ENCODE measurements around the gene PLEKHM2.
A peak's percentile ranks its signal among the peaks of the same experiment; 100 is the strongest.
"Not testable (repeated sequence)": the region's sequence is repeated elsewhere in the genome, so short reads cannot be mapped to it uniquely, and the experiment has no call there.

The PLEKHM2 gene

GRCh38 chr1:15684042-15684461 is at the start of gene PLEKHM2:
Gene PLEKHM2 (plus strand): TSS chr1:15684320. CDS start chr1:15684559, 239 bp downstream.
- no peaks in the 10 kb centered on the region for H3K9me3 ChIP-seq (ENCODE audit: control insufficient read depth, low read length)
- H3K4me3 ChIP-seq (ENCODE audit: low read length), result peak within 1 kb of the TSS; percentile 74
- peak within 1 kb of the TSS; percentile 100 for H3K9ac ChIP-seq (ENCODE audit: low read length)
- peaks cover 26% of the 10 kb centered on the region for H3K4me1 ChIP-seq (ENCODE audit: control insufficient read depth, insufficient read depth, low read length)
- no peaks in the 10 kb centered on the region for H3K27me3 ChIP-seq (ENCODE audit: control insufficient read depth, insufficient read depth, low read length)
- H3K36me3 ChIP-seq (ENCODE audit: control insufficient read depth, insufficient read depth, low read length), result no peaks in the 10 kb centered on the region

GRCh38 chr1:15636436-15636835 is 47.7 kb upstream of the PLEKHM2 start:
- Histone ChIP-seq H3K4me3 (ENCODE audit: low read length) (no peak overlapping the region), H3K4me1 (ENCODE audit: control insufficient read depth, insufficient read depth, low read length) (no peaks in the 10 kb centered on the region), H3K36me3 (ENCODE audit: control insufficient read depth, insufficient read depth, low read length) (peaks cover 9% of the 10 kb centered on the region), H3K9ac (ENCODE audit: low read length) (no peak overlapping the region), H3K27me3 (ENCODE audit: control insufficient read depth, insufficient read depth, low read length) (no peaks in the 10 kb centered on the region), H3K9me3 (ENCODE audit: control insufficient read depth, low read length) (no peaks in the 10 kb centered on the region)

GRCh38 chr1:15637826-15638225 is 46.3 kb upstream of the PLEKHM2 start:
- Histone ChIP-seq H3K9me3 (ENCODE audit: control insufficient read depth, low read length) (no peaks in the 10 kb centered on the region), H3K4me1 (ENCODE audit: control insufficient read depth, insufficient read depth, low read length) (no peaks in the 10 kb centered on the region), H3K4me3 (ENCODE audit: low read length) (no peak overlapping the region), H3K27me3 (ENCODE audit: control insufficient read depth, insufficient read depth, low read length) (no peaks in the 10 kb centered on the region), H3K9ac (ENCODE audit: low read length) (no peak overlapping the region), H3K36me3 (ENCODE audit: control insufficient read depth, insufficient read depth, low read length) (peaks cover 9% of the 10 kb centered on the region)

- H3K4me1 ChIP-seq (ENCODE audit: control insufficient read depth, insufficient read depth, low read length), result no peaks in the 10 kb centered on the region
- no peaks in the 10 kb centered on the region for H3K36me3 ChIP-seq (ENCODE audit: control insufficient read depth, insufficient read depth, low read length)
- no peak overlapping the region for H3K4me3 ChIP-seq (ENCODE audit: low read length)
- H3K27me3 ChIP-seq (ENCODE audit: control insufficient read depth, insufficient read depth, low read length), result no peaks in the 10 kb centered on the region
- H3K9me3 ChIP-seq (ENCODE audit: control insufficient read depth, low read length), result no peaks in the 10 kb centered on the region
- no peak overlapping the region for H3K9ac ChIP-seq (ENCODE audit: low read length)
Measured at GRCh38 chr1:15639262-15639661, 44.9 kb upstream of the PLEKHM2 start.

GRCh38 chr1:15639931-15640330 is 44.2 kb upstream of the PLEKHM2 start:
- no peak overlapping the region for H3K9ac ChIP-seq (ENCODE audit: low read length)
- H3K36me3 ChIP-seq (ENCODE audit: control insufficient read depth, insufficient read depth, low read length), result no peaks in the 10 kb centered on the region

GRCh38 chr1:15640667-15641066 is 43.5 kb upstream of the PLEKHM2 start:
- Histone ChIP-seq H3K4me3 (ENCODE audit: low read length) (no peak overlapping the region), H3K9ac (ENCODE audit: low read length) (no peak overlapping the region), H3K4me1 (ENCODE audit: control insufficient read depth, insufficient read depth, low read length) (no peaks in the 10 kb centered on the region), H3K9me3 (ENCODE audit: control insufficient read depth, low read length) (no peaks in the 10 kb centered on the region), H3K36me3 (ENCODE audit: control insufficient read depth, insufficient read depth, low read length) (no peaks in the 10 kb centered on the region), H3K27me3 (ENCODE audit: control insufficient read depth, insufficient read depth, low read length) (no peaks in the 10 kb centered on the region)

More at GRCh38 chr1:15639931-15640330, 44.2 kb upstream of the PLEKHM2 start:
- H3K4me3 ChIP-seq (ENCODE audit: low read length), result no peak overlapping the region
- no peaks in the 10 kb centered on the region for H3K9me3 ChIP-seq (ENCODE audit: control insufficient read depth, low read length)
- H3K4me1 ChIP-seq (ENCODE audit: control insufficient read depth, insufficient read depth, low read length), result no peaks in the 10 kb centered on the region
- H3K27me3 ChIP-seq (ENCODE audit: control insufficient read depth, insufficient read depth, low read length), result no peaks in the 10 kb centered on the region

- Histone ChIP-seq H3K27me3 (ENCODE audit: control insufficient read depth, insufficient read depth, low read length) (no peaks in the 10 kb centered on the region), H3K36me3 (ENCODE audit: control insufficient read depth, insufficient read depth, low read length) (no peaks in the 10 kb centered on the region), H3K4me3 (ENCODE audit: low read length) (no peak overlapping the region), H3K9ac (ENCODE audit: low read length) (no peak overlapping the region), H3K4me1 (ENCODE audit: control insufficient read depth, insufficient read depth, low read length) (no peaks in the 10 kb centered on the region), H3K9me3 (ENCODE audit: control insufficient read depth, low read length) (no peaks in the 10 kb centered on the region)
Measured at GRCh38 chr1:15649937-15650336, 34.2 kb upstream of the PLEKHM2 start.

GRCh38 chr1:15650433-15650832 is 33.7 kb upstream of the PLEKHM2 start:
- no peak overlapping the region for H3K4me3 ChIP-seq (ENCODE audit: low read length)

GRCh38 chr1:15652130-15652529 is 32.0 kb upstream of the PLEKHM2 start:
- H3K4me1 ChIP-seq (ENCODE audit: control insufficient read depth, insufficient read depth, low read length); H3K27me3 ChIP-seq (ENCODE audit: control insufficient read depth, insufficient read depth, low read length); H3K36me3 ChIP-seq (ENCODE audit: control insufficient read depth, insufficient read depth, low read length); H3K9ac ChIP-seq (ENCODE audit: low read length); H3K4me3 ChIP-seq (ENCODE audit: low read length); H3K9me3 ChIP-seq (ENCODE audit: control insufficient read depth, low read length): not testable (repeated sequence)

More at GRCh38 chr1:15650433-15650832, 33.7 kb upstream of the PLEKHM2 start:
- no peaks in the 10 kb centered on the region for H3K9me3 ChIP-seq (ENCODE audit: control insufficient read depth, low read length)
- no peak overlapping the region for H3K9ac ChIP-seq (ENCODE audit: low read length)
- no peaks in the 10 kb centered on the region for H3K4me1 ChIP-seq (ENCODE audit: control insufficient read depth, insufficient read depth, low read length)
- no peaks in the 10 kb centered on the region for H3K27me3 ChIP-seq (ENCODE audit: control insufficient read depth, insufficient read depth, low read length)
- no peaks in the 10 kb centered on the region for H3K36me3 ChIP-seq (ENCODE audit: control insufficient read depth, insufficient read depth, low read length)

GRCh38 chr1:15654091-15654690 is 29.9 kb upstream of the PLEKHM2 start:
- Histone ChIP-seq H3K9ac (ENCODE audit: low read length) (no peak overlapping the region), H3K4me1 (ENCODE audit: control insufficient read depth, insufficient read depth, low read length) (no peaks in the 10 kb centered on the region), H3K4me3 (ENCODE audit: low read length) (no peak overlapping the region), H3K27me3 (ENCODE audit: control insufficient read depth, insufficient read depth, low read length) (no peaks in the 10 kb centered on the region), H3K36me3 (ENCODE audit: control insufficient read depth, insufficient read depth, low read length) (no peaks in the 10 kb centered on the region), H3K9me3 (ENCODE audit: control insufficient read depth, low read length) (no peaks in the 10 kb centered on the region)

- no peak overlapping the region for H3K4me3 ChIP-seq (ENCODE audit: low read length)
- H3K4me1 ChIP-seq (ENCODE audit: control insufficient read depth, insufficient read depth, low read length), result no peaks in the 10 kb centered on the region
- H3K27me3 ChIP-seq (ENCODE audit: control insufficient read depth, insufficient read depth, low read length), result no peaks in the 10 kb centered on the region
- no peak overlapping the region for H3K9ac ChIP-seq (ENCODE audit: low read length)
- no peaks in the 10 kb centered on the region for H3K9me3 ChIP-seq (ENCODE audit: control insufficient read depth, low read length)
- no peaks in the 10 kb centered on the region for H3K36me3 ChIP-seq (ENCODE audit: control insufficient read depth, insufficient read depth, low read length)
Measured at GRCh38 chr1:15656464-15656863, 27.7 kb upstream of the PLEKHM2 start.

GRCh38 chr1:15657021-15657420 is 27.1 kb upstream of the PLEKHM2 start:
- Histone ChIP-seq H3K4me1 (ENCODE audit: control insufficient read depth, insufficient read depth, low read length) (no peaks in the 10 kb centered on the region), H3K4me3 (ENCODE audit: low read length) (no peak overlapping the region), H3K9me3 (ENCODE audit: control insufficient read depth, low read length) (no peaks in the 10 kb centered on the region), H3K27me3 (ENCODE audit: control insufficient read depth, insufficient read depth, low read length) (no peaks in the 10 kb centered on the region), H3K9ac (ENCODE audit: low read length) (no peak overlapping the region), H3K36me3 (ENCODE audit: control insufficient read depth, insufficient read depth, low read length) (no peaks in the 10 kb centered on the region)

- Histone ChIP-seq H3K27me3 (ENCODE audit: control insufficient read depth, insufficient read depth, low read length) (no peaks in the 10 kb centered on the region), H3K4me3 (ENCODE audit: low read length) (no peak overlapping the region), H3K9ac (ENCODE audit: low read length) (no peak overlapping the region), H3K9me3 (ENCODE audit: control insufficient read depth, low read length) (no peaks in the 10 kb centered on the region), H3K36me3 (ENCODE audit: control insufficient read depth, insufficient read depth, low read length) (no peaks in the 10 kb centered on the region), H3K4me1 (ENCODE audit: control insufficient read depth, insufficient read depth, low read length) (no peaks in the 10 kb centered on the region)
Measured at GRCh38 chr1:15660151-15660550, 24.0 kb upstream of the PLEKHM2 start.
